ENCODE data around the gene IMPG2. TPM values are rescaled to one million over a fixed set of nuclear protein-coding genes. Genes with fewer than 3 reads are reported as not detected.

IMPG2 gene
- total RNA-seq, 5 donors from 2014 or later (not counting 1 experiment from before 2014, with no cell fraction given): 0.56 to 0.88 (median 0.76) TPM

GRCh38 chr3:101303836-101304235 lies 16.5 kb downstream of the IMPG2 start:
- H3K9me3 ChIP-seq: peaks cover 2% of the 10 kb centered on the region
- no peaks in the 10 kb centered on the region for H3K36me3 ChIP-seq (ENCODE audit: control insufficient read depth in 2 of 2, extremely low read depth in 1 of 2, insufficient read depth in 1 of 2, low read length in 1 of 2)
- H3K4me1 ChIP-seq (ENCODE audit: control insufficient read depth in 1 of 2, extremely low read depth in 1 of 2, insufficient read depth in 2 of 2, low read length in 2 of 2): no peaks in the 10 kb centered on the region
- ChIA-PET CTCF (no interaction called here), POLR2A (no interaction called here)
- no peaks in the 10 kb centered on the region for H3K4me1 Mint-ChIP-seq
- no peak for DNase-seq
- no peak overlapping the region for H3K27ac ChIP-seq (ENCODE audit: low read length)
- no peak overlapping the region for H3K4me3 Mint-ChIP-seq
- no peaks in the 10 kb centered on the region for H3K27me3 ChIP-seq (replicated peaks in 1 of 2; ENCODE audit: control insufficient read depth in 2 of 2, extremely low read depth in 1 of 2, insufficient read depth in 2 of 2, low read length in 1 of 2)
- no peak overlapping the region for H3K4me3 ChIP-seq (ENCODE audit: control insufficient read depth in 1 of 2, extremely low read depth in 1 of 2, low read length in 1 of 2)
- H3K9me3 Mint-ChIP-seq: peaks cover 14 to 28% (median 19%) of the 10 kb centered on the region in 3 donors
- no peak for ATAC-seq (replicated peaks in 1 of 4)
- no peak overlapping the region for H3K27ac Mint-ChIP-seq
- H3K27me3 Mint-ChIP-seq: no peaks in the 10 kb centered on the region
- peaks cover 48% of the 10 kb centered on the region for H3K36me3 Mint-ChIP-seq

DNA sequence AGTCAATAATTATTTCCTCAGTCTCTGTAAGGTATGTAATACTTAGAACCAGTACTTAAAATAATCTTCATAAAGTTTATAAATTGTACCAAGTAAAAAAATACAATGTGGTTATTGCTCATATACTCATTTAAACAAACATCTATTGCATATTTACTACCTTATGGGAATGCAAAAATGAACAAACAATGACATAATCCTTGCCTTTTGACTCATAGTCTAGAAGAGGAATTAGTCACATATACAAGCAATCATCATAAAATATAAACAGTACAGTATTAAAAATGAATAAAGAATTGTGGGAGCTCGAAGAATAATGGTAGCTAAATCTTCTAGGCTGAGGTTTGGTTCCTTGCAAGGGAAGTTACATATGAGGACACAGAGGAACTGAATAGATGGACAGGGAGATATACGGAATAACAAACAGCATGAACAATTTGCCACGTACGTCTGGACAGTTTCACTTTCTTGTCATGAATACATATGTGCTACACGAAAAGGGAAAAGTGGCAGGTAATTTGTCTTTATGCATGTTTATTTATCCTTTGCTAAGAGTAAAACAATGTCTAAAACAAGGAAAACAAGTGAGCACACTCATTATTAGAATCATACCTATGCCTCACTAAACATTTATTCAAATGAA lies 17.2 kb downstream of the IMPG2 start:
- Histone ChIP-seq H3K27ac (ENCODE audit: low read length) (no peak overlapping the region), H3K4me1 (ENCODE audit: control insufficient read depth in 1 of 2, extremely low read depth in 1 of 2, insufficient read depth in 2 of 2, low read length in 2 of 2) (no peaks in the 10 kb centered on the region), H3K4me3 (ENCODE audit: control insufficient read depth in 1 of 2, extremely low read depth in 1 of 2, low read length in 1 of 2) (no peak overlapping the region), H3K27me3 (replicated peaks in 1 of 2; ENCODE audit: control insufficient read depth in 2 of 2, extremely low read depth in 1 of 2, insufficient read depth in 2 of 2, low read length in 1 of 2) (no peaks in the 10 kb centered on the region), H3K9me3 (peaks cover 2% of the 10 kb centered on the region), H3K36me3 (ENCODE audit: control insufficient read depth in 2 of 2, extremely low read depth in 1 of 2, insufficient read depth in 1 of 2, low read length in 1 of 2) (no peaks in the 10 kb centered on the region)
- ChIA-PET CTCF (interaction anchor here in 1 of 2 donors (1.1 to 1.2 kb wide), 2 partner anchors 8 to 18 kb away, joined by 3 read pairs; no protein-coding TSS in a partner anchor), POLR2A (no interaction called here)
- no peaks in the 10 kb centered on the region for H3K27me3 Mint-ChIP-seq
- H3K4me1 Mint-ChIP-seq: no peaks in the 10 kb centered on the region
- no peak overlapping the region for H3K4me3 Mint-ChIP-seq
- ATAC-seq (replicated peaks in 1 of 4) (no peak), DNase-seq (no peak)
- WGBS (ENCODE audit: insufficient coverage): 25% methylated on average over 1 of the region's 5 CpGs
- peaks cover 45% of the 10 kb centered on the region for H3K36me3 Mint-ChIP-seq
- peaks cover 15 to 29% (median 16%) of the 10 kb centered on the region in 3 donors for H3K9me3 Mint-ChIP-seq
- no peak overlapping the region for H3K27ac Mint-ChIP-seq

DNA sequence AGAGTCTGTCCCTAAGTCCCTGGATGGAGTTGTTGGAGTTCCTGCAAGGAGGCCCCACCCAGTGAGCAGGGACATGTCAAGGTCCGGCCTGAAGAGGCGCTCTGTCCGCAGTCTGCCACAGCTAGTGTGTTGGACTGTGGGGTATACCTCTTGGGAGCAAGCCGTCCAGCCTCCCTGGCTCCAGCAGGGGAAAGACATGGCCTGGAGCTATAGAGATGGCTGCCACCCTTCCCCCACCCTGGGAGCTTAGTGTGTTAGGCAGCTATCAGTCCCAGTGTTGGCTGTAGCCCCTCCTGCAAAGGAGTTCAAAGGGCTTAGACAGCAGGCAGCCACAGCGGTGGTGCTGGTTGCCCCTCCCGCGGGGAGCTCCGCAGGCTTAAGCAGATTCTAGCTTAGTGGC lies 20.3 kb downstream of the IMPG2 start:
- DNase-seq: no peak

DNA sequence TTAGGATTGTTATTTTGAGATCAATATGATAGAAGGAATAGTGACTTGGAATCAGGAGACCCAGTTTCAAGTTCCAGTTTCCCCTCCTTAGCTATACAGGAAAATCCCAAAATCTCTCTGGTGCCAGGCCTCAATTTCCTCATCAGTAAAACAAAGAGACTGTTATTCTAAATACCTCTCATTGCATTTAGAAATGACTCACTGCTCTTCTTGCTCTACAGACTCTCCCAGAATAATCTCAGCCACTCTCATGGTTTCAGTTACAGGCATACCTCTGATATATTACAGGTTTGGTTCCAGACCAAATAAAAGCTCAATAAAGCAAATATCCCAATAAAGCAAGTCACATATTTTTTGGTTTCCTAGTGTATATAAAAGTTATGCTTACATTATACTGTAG lies 28.3 kb downstream of the IMPG2 start:
- Mint-ChIP-seq H3K27ac (no peak overlapping the region), H3K36me3 (peaks cover 22% of the 10 kb centered on the region), H3K4me1 (no peaks in the 10 kb centered on the region), H3K4me3 (no peak overlapping the region), H3K9me3 (peaks cover 18 to 40% (median 20%) of the 10 kb centered on the region in 3 donors), H3K27me3 (no peaks in the 10 kb centered on the region)
- H3K4me3 ChIP-seq (ENCODE audit: control insufficient read depth in 1 of 2, extremely low read depth in 1 of 2, low read length in 1 of 2): no peak overlapping the region
- ATAC-seq (replicated peaks in 1 of 4) (no peak), DNase-seq (no peak)
- ChIA-PET CTCF (no interaction called here), POLR2A (no interaction called here)
- no peaks in the 10 kb centered on the region for H3K27me3 ChIP-seq (replicated peaks in 1 of 2; ENCODE audit: control insufficient read depth in 2 of 2, extremely low read depth in 1 of 2, insufficient read depth in 2 of 2, low read length in 1 of 2)
- H3K27ac ChIP-seq (ENCODE audit: low read length): no peak overlapping the region
- no peaks in the 10 kb centered on the region for H3K4me1 ChIP-seq (ENCODE audit: control insufficient read depth in 1 of 2, extremely low read depth in 1 of 2, insufficient read depth in 2 of 2, low read length in 2 of 2)
- no peaks in the 10 kb centered on the region for H3K9me3 ChIP-seq
- no peaks in the 10 kb centered on the region for H3K36me3 ChIP-seq (ENCODE audit: control insufficient read depth in 2 of 2, extremely low read depth in 1 of 2, insufficient read depth in 1 of 2, low read length in 1 of 2)

More for the DNA sequence above, 20.3 kb downstream of the IMPG2 start:
- Histone ChIP-seq H3K4me1 (ENCODE audit: control insufficient read depth in 1 of 2, extremely low read depth in 1 of 2, insufficient read depth in 2 of 2, low read length in 2 of 2) (no peaks in the 10 kb centered on the region), H3K27me3 (replicated peaks in 1 of 2; ENCODE audit: control insufficient read depth in 2 of 2, extremely low read depth in 1 of 2, insufficient read depth in 2 of 2, low read length in 1 of 2) (no peaks in the 10 kb centered on the region), H3K36me3 (ENCODE audit: control insufficient read depth in 2 of 2, extremely low read depth in 1 of 2, insufficient read depth in 1 of 2, low read length in 1 of 2) (no peaks in the 10 kb centered on the region), H3K4me3 (ENCODE audit: control insufficient read depth in 1 of 2, extremely low read depth in 1 of 2, low read length in 1 of 2) (no peak overlapping the region), H3K9me3 (peaks cover 2% of the 10 kb centered on the region), H3K27ac (ENCODE audit: low read length) (no peak overlapping the region)
- POLR2A ChIA-PET: no interaction called here
- Mint-ChIP-seq H3K9me3 (peaks cover 19 to 36% (median 19%) of the 10 kb centered on the region in 3 donors), H3K27me3 (no peaks in the 10 kb centered on the region), H3K36me3 (peaks cover 29% of the 10 kb centered on the region), H3K27ac (no peak overlapping the region), H3K4me3 (no peak overlapping the region), H3K4me1 (no peaks in the 10 kb centered on the region)
- ATAC-seq (replicated peaks in 1 of 4): no peak
- CTCF ChIA-PET: no interaction called here
- WGBS (ENCODE audit: insufficient coverage): 95% methylated on average over 8 of the region's 8 CpGs

GRCh38 chr3:101288294-101288693 lies 32.1 kb downstream of the IMPG2 start:
- no peaks in the 10 kb centered on the region for H3K4me1 ChIP-seq (ENCODE audit: control insufficient read depth in 1 of 2, extremely low read depth in 1 of 2, insufficient read depth in 2 of 2, low read length in 2 of 2)
- no peak overlapping the region for H3K27ac Mint-ChIP-seq
- POLR2A ChIA-PET: no interaction called here
- H3K27ac ChIP-seq (ENCODE audit: low read length): no peak overlapping the region
- CTCF ChIA-PET: no interaction called here
- no peak overlapping the region for H3K4me3 ChIP-seq (ENCODE audit: control insufficient read depth in 1 of 2, extremely low read depth in 1 of 2, low read length in 1 of 2)
- WGBS (ENCODE audit: insufficient coverage): no CpG with 5 or more reads among the region's 2 CpGs
- no peaks in the 10 kb centered on the region for H3K27me3 Mint-ChIP-seq
- H3K4me1 Mint-ChIP-seq: no peaks in the 10 kb centered on the region
- H3K36me3 Mint-ChIP-seq: peaks cover 27% of the 10 kb centered on the region
- no peaks in the 10 kb centered on the region for H3K36me3 ChIP-seq (ENCODE audit: control insufficient read depth in 2 of 2, extremely low read depth in 1 of 2, insufficient read depth in 1 of 2, low read length in 1 of 2)
- no peak for DNase-seq
- no peaks in the 10 kb centered on the region for H3K9me3 ChIP-seq
- no peak for ATAC-seq (replicated peaks in 1 of 4)
- no peak overlapping the region for H3K4me3 Mint-ChIP-seq
- no peaks in the 10 kb centered on the region for H3K27me3 ChIP-seq (replicated peaks in 1 of 2; ENCODE audit: control insufficient read depth in 2 of 2, extremely low read depth in 1 of 2, insufficient read depth in 2 of 2, low read length in 1 of 2)
- peaks cover 7 to 13% (median 7%) of the 10 kb centered on the region in 3 donors for H3K9me3 Mint-ChIP-seq

GRCh38 chr3:101284757-101285156 lies 35.6 kb downstream of the IMPG2 start:
- ATAC-seq (replicated peaks in 1 of 4) (no peak), DNase-seq (no peak)
- ChIA-PET POLR2A (interaction anchor here in 1 of 2 donors (1.2 kb wide), 1 partner anchor 68 kb away, joined by 3 read pairs; no protein-coding TSS in a partner anchor), CTCF (interaction anchor here in 1 of 2 donors (0.6 kb wide), 1 partner anchor 38 kb away, joined by 4 read pairs; no protein-coding TSS in a partner anchor)
- H3K9me3 Mint-ChIP-seq: peaks cover 6 to 12% (median 7%) of the 10 kb centered on the region in 3 donors
- Histone ChIP-seq H3K9me3 (no peaks in the 10 kb centered on the region), H3K4me3 (ENCODE audit: control insufficient read depth in 1 of 2, extremely low read depth in 1 of 2, low read length in 1 of 2) (no peak overlapping the region), H3K4me1 (ENCODE audit: control insufficient read depth in 1 of 2, extremely low read depth in 1 of 2, insufficient read depth in 2 of 2, low read length in 2 of 2) (no peaks in the 10 kb centered on the region), H3K27me3 (replicated peaks in 1 of 2; ENCODE audit: control insufficient read depth in 2 of 2, extremely low read depth in 1 of 2, insufficient read depth in 2 of 2, low read length in 1 of 2) (no peaks in the 10 kb centered on the region), H3K27ac (ENCODE audit: low read length) (no peak overlapping the region), H3K36me3 (ENCODE audit: control insufficient read depth in 2 of 2, extremely low read depth in 1 of 2, insufficient read depth in 1 of 2, low read length in 1 of 2) (no peaks in the 10 kb centered on the region)
- no CpG with 5 or more reads among the region's 1 CpG for WGBS (ENCODE audit: insufficient coverage)
- H3K36me3 Mint-ChIP-seq: peaks cover 19% of the 10 kb centered on the region
- H3K4me3 Mint-ChIP-seq: no peak overlapping the region
- no peaks in the 10 kb centered on the region for H3K4me1 Mint-ChIP-seq
- H3K27ac Mint-ChIP-seq: no peak overlapping the region
- H3K27me3 Mint-ChIP-seq: no peaks in the 10 kb centered on the region
